ENCODE measurements around the gene EYS.

EYS gene

DNA sequence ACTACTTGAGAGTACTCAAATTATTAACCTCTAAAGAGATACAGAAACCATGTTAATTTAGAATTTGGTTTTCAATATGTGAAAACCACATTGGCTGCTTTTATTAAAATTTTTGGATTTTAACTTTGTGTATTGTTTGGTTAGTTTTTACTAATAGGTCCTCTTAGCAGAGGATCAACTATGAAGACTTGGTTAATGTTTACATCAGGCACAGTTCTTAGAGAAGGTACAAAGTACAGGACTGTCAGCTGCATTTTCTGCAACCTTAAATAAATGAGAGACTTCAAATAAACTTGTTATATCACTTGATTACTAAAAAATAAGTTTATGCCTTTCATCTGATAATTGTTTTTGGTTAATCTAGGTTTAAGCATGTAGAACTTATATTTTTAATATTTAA is 1982.3 kb downstream of the EYS start:
- Mint-ChIP-seq H3K36me3 (ENCODE audit: low read depth) (no peaks in the 10 kb centered on the region), H3K4me1 (no peaks in the 10 kb centered on the region), H3K9me3 (no peaks in the 10 kb centered on the region), H3K4me3 (no peak overlapping the region), H3K27ac (no peak overlapping the region), H3K27me3 (ENCODE audit: low read depth, poor library complexity) (no peaks in the 10 kb centered on the region)
- no peak for DNase-seq
- TF ChIP-seq, protein P1, sequence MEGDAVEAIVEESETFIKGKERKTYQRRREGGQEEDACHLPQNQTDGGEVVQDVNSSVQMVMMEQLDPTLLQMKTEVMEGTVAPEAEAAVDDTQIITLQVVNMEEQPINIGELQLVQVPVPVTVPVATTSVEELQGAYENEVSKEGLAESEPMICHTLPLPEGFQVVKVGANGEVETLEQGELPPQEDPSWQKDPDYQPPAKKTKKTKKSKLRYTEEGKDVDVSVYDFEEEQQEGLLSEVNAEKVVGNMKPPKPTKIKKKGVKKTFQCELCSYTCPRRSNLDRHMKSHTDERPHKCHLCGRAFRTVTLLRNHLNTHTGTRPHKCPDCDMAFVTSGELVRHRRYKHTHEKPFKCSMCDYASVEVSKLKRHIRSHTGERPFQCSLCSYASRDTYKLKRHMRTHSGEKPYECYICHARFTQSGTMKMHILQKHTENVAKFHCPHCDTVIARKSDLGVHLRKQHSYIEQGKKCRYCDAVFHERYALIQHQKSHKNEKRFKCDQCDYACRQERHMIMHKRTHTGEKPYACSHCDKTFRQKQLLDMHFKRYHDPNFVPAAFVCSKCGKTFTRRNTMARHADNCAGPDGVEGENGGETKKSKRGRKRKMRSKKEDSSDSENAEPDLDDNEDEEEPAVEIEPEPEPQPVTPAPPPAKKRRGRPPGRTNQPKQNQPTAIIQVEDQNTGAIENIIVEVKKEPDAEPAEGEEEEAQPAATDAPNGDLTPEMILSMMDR (IDR thresholded peaks at IDR 0.05): no peak

DNA sequence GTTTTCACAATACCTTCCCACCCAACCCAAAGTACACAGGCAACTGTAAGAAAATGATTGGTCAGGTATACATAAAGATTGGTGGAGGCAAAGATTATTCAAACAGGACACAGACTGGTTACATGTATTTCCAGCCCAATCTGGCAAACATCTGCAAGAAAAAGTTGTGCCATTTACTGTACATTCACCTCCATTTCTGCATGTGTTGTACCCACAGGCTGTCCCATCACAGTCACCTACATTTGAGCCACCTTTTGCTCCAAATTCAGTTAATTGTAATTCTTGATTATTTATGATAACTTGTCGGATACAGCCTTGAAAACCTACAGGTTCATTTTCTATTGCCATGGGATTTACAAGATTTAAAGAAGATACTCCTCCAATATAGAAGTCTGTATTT is 1985.8 kb downstream of the EYS start:
- TF ChIP-seq, protein P1 (IDR thresholded peaks at IDR 0.05): no peak
- Mint-ChIP-seq H3K27ac (no peak overlapping the region), H3K27me3 (ENCODE audit: low read depth, poor library complexity) (no peaks in the 10 kb centered on the region), H3K4me1 (no peaks in the 10 kb centered on the region), H3K4me3 (no peak overlapping the region), H3K36me3 (ENCODE audit: low read depth) (no peaks in the 10 kb centered on the region), H3K9me3 (no peaks in the 10 kb centered on the region)
- DNase-seq: no peak

DNA sequence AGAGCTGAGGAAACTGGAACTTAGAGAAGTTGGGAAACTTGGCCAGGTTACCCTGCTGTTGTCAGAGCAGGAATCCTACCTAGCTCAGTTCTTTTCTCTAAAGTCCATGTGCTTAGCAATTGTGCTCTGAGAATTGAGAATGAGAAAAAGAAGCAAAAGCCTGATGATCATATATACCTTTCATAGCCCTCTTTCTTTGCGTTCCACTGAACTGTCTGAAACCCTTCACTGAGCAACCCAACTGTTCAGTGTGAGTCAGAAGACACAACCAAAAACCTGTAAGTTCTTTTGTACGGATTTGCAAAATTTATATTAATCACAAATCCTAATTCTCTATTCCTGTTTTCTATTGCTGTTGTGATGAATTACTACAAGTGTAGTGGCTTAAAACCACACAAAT is 1990.9 kb downstream of the EYS start:
- DNase-seq: no peak
- Mint-ChIP-seq H3K9me3 (no peaks in the 10 kb centered on the region), H3K4me3 (no peak overlapping the region), H3K36me3 (ENCODE audit: low read depth) (peaks cover 24% of the 10 kb centered on the region), H3K27me3 (ENCODE audit: low read depth, poor library complexity) (no peaks in the 10 kb centered on the region), H3K4me1 (no peaks in the 10 kb centered on the region), H3K27ac (no peak overlapping the region)
- TF ChIP-seq, protein P1 (IDR thresholded peaks at IDR 0.05): no peak

DNA sequence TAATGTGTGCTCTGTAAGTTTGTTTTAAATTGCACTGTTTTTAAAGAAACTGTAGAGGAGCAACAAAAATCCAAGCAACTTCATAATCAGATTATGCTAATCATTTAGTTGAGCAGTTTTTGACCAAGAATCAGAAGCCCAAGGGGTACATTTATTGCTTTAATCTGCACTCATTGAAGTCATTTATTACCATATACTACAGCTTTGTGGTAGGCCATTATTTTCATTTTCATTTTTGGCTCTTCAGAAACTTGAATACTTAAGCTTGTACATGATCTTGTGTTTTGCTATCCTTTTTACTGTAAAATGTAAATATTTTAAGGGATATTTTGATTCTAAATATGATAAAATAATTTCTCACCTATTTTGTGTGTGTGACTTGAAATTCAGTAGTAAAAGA is 1992.9 kb downstream of the EYS start:
- H3K4me1 Mint-ChIP-seq: no peaks in the 10 kb centered on the region
- TF ChIP-seq, protein P1 (IDR thresholded peaks at IDR 0.05): no peak
- H3K9me3 Mint-ChIP-seq: no peaks in the 10 kb centered on the region
- no peak overlapping the region for H3K4me3 Mint-ChIP-seq
- DNase-seq: no peak
- no peaks in the 10 kb centered on the region for H3K27me3 Mint-ChIP-seq (ENCODE audit: low read depth, poor library complexity)
- no peak overlapping the region for H3K27ac Mint-ChIP-seq
- peaks cover 41% of the 10 kb centered on the region for H3K36me3 Mint-ChIP-seq (ENCODE audit: low read depth)

DNA sequence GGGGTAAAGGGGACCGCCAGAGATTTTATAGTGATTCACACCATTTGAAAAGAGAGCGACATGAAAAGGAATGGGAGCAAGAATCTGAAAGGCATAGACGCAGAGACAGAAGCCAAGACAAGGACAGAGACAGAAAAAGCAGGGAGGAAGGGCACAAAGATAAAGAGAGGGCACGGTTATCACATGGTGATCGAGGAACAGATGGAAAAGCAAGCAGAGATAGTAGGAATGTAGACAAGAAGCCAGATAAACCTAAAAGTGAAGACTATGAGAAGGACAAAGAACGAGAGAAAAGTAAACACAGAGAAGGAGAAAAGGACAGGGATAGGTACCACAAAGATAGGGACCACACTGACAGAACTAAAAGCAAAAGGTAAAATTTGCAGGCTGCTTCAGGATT is 1993.7 kb downstream of the EYS start:
- TF ChIP-seq, protein P1 (IDR thresholded peaks at IDR 0.05): no peak
- no peaks in the 10 kb centered on the region for H3K4me1 Mint-ChIP-seq
- no peaks in the 10 kb centered on the region for H3K27me3 Mint-ChIP-seq (ENCODE audit: low read depth, poor library complexity)
- no peak for DNase-seq
- peaks cover 41% of the 10 kb centered on the region for H3K36me3 Mint-ChIP-seq (ENCODE audit: low read depth)
- peak overlapping the region; percentile 8 for H3K27ac Mint-ChIP-seq
- H3K9me3 Mint-ChIP-seq: no peaks in the 10 kb centered on the region
- no peak overlapping the region for H3K4me3 Mint-ChIP-seq

DNA sequence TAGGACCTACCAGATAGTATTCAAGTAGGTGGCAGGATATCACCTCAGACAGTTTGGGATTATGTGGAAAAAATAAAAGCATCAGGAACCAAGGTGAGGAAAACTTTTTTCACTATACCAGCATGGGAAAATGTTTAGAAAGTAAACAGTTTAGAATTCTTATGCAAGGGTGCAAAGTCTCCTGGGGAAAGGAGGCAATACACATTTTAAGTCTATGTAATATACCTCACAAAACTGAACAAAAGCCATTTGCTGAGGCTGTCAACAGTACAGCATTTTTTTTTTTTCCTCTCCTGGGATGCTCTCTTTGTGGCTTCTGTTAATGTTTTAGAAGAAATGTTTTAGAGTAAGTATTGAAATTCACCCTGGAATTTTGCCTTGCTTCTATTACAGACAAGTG is 1997.9 kb downstream of the EYS start:
- H3K4me1 Mint-ChIP-seq: no peaks in the 10 kb centered on the region
- no peak for DNase-seq
- TF ChIP-seq, protein P1 (IDR thresholded peaks at IDR 0.05): no peak
- no peak overlapping the region for H3K27ac Mint-ChIP-seq
- no peak overlapping the region for H3K4me3 Mint-ChIP-seq
- no peaks in the 10 kb centered on the region for H3K27me3 Mint-ChIP-seq (ENCODE audit: low read depth, poor library complexity)
- H3K36me3 Mint-ChIP-seq (ENCODE audit: low read depth): peaks cover 74% of the 10 kb centered on the region
- no peaks in the 10 kb centered on the region for H3K9me3 Mint-ChIP-seq
